RKO (cell line): Measurements from ENCODE around the gene CACNA2D3.
A peak's percentile ranks its signal among the peaks of the same experiment; 100 is the strongest.

Experiments used
- DNase-seq: peaks from one replicate; pipeline ENCODE4 v3.0.0-alpha.2; 2016; ENCODE audit warnings: low spot score

Gene CACNA2D3

DNA sequence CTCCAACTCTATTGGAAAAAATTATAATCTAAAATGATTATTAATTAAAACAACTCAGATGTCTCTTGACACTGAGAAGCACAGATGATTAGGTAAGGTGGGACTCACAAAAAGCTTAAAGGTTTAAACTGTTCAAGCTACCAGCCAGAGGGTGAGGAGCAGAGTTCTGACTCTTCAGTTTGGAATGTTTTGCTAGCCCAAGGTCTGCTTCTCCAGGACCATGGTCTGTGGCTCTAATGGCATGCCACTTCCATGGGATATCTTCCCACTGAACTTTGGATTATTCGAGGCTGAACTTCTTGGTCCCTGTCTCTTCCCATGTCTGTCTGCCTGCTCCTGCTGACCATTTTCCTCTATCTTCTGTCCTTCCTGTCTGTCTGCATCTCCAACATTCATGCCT lies 49.2 kb downstream of the CACNA2D3 start:
- DNase-seq: no peak

DNA sequence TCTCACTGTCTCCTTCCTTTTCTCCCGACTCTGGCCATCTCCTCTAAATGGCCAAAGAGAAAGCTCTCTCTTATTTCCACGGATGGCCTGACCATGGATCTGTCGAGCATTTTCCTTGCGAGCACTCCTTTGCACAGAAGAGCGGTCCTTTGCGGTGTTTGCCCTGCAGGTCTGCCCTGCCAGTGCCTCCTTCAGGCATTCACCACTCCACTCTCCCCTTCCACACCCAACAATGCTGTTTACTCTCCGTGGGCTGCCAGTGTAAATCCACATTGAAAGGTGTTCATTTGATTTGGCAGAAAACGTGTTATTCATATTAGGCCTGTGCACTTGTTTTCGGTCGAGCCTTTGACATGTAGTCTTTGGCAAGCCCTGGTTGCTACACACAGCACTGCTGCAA lies 49.6 kb downstream of the CACNA2D3 start:
- no peak for DNase-seq

- no peak for DNase-seq
These were observed 51.0 kb downstream of the CACNA2D3 start for GRCh38 chr3:54173371-54173770.

- DNase-seq: no peak
These were observed 53.8 kb downstream of the CACNA2D3 start for GRCh38 chr3:54176106-54176505.

- no peak for DNase-seq
These were observed 55.5 kb downstream of the CACNA2D3 start for GRCh38 chr3:54177816-54178215.

DNA sequence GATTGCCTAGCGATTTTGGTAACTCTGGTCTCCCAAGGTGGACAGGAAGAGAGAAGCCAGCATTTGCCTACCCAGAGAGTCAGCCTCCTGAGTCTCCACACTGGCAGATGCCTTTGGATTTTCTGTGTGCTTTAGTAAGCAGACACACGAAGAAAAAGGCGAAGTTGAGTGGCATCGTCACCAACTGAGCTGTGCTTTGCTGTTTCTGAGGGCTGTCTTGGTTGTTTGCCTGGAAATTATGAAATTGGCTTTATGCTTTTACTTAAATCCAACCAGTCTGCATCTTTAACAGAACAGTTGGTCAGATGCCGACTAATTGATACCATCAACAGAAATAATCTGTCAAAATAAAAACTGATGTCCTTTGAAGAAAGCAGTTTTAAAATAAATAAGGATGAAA lies 56.0 kb downstream of the CACNA2D3 start:
- DNase-seq: no peak

GRCh38 chr3:54180921-54181320 lies 58.6 kb downstream of the CACNA2D3 start:
- DNase-seq: no peak

- DNase-seq: no peak
These were observed 59.9 kb downstream of the CACNA2D3 start for GRCh38 chr3:54182242-54182641.

DNA sequence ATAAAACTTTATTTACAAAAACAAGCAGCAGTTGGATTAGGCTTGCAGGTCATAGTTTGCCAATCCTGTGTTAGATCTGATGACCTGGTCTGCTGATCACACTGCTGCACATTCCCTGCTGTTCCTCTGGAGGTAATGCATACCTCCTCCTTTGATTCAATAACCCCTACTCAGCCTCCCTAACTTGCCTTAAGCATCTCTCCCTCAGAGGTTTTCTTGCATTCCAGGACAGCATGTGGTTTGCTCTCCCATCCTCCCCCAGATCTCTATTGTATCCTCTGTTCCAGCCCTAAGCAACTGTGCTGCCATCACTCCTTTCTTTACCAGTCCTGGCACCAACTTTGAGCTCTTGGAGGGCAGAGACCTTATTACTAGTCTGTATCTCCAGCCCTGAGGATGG lies 63.4 kb downstream of the CACNA2D3 start:
- DNase-seq: no peak

DNA sequence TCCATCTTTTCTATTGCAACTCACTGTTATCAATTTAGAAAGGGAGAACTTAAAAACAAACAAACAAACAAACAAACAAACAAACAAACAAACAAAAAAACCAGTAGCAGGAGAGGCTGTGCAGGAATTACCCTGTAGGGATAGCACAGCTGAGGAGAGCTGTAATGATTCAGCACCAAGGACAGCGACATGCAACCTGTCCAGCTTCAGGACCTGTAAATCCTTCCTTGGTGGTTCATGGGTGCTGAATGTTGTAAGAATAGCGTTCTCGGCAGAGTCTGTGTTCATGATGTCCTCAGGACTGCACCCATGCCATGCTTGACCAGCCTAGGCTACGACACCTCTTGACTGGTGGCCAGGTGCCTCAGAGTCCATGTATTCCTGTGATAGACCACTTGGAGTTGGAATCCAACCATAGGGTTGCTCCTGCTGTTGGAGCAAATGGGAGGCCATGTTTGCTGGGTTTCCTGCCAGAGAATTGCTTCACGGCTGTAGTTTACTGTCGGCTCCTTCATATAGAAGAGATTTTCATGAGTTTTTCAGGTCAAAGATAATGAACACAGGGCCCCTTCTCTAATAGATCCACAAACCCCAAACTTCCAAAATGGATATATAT lies 65.9 kb downstream of the CACNA2D3 start:
- peak; percentile 75 for DNase-seq

GRCh38 chr3:54191220-54191619 lies 68.9 kb downstream of the CACNA2D3 start:
- DNase-seq: no peak

DNA sequence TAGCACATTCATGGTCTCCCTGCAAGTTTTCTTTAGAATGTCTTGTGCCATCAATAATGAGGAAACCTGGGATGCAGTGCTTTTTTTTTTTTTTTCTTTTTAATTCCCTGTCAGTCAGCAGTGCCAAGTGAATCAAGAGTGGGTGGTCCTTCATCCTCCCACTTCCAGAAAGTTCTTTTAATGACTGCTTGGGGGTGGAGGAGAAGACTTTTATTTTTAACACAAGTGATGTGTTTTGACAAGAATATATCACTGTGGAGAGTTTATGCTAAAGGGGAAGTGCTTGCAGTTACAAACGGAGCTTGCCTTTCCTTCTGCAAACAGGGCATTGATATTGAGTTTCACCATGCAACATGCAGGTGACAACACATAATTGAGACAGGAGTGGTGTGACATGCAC lies 69.7 kb downstream of the CACNA2D3 start:
- no peak for DNase-seq

DNA sequence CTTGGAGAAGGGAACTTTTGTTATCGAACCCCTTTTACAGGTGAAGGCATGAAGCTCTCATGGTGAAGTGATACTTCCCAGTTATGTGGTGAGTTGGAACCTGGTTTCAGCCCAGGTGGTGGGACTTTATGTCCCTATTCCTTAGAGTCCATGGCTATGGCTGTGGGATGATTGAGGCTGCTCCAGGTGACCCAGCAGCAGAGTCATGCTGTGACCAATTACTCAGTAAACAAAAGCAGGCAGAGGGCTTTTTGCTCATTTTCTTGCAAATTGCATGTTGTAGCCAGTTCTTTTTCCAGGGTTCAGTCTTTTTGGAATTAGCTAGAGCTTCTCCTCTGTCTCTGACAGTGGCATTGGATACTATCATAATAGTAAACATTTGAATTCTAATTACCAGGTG lies 70.7 kb downstream of the CACNA2D3 start:
- no peak for DNase-seq

- no peak for DNase-seq
These were observed 74.1 kb downstream of the CACNA2D3 start for GRCh38 chr3:54196360-54196991.

DNA sequence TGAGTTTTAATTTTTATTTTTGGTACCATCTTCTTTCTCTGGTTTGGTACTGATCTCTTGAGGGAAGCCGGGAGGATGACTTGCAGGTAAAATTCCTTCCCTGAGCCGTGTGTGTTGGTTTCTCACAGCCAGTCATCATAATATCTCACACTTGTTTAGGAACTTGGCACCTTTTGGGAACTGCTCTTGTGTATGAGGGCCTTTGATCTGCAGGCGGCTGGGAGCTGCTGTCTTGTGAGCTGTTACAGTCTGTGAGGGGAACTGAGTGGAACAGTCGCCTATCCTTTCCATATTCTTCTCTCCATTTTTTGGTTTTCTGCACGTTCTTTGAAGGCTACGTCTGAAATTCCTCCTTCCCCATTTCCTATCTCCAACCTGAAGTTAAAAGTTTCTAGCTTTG lies 75.2 kb downstream of the CACNA2D3 start:
- no peak for DNase-seq

DNA sequence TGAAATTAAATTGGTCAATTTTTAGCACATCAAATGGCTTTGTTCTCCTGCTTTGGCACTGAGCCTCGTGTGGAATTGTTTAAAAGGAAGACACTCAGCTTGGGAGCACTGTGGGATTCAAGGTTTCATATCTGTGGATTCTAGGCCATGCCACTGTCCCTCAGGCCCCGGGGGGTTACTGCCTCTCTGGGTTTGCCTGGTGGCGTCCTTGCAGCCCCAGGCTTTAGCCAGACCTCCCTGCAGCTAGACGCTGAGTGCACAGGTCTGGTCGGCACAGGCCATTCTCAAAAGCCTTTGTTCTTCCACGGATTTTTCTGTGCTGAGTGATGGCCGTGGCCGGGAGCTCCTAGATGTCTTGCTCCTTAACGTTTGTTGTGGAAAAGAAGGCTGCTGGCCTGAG lies 76.2 kb downstream of the CACNA2D3 start:
- DNase-seq: no peak

DNA sequence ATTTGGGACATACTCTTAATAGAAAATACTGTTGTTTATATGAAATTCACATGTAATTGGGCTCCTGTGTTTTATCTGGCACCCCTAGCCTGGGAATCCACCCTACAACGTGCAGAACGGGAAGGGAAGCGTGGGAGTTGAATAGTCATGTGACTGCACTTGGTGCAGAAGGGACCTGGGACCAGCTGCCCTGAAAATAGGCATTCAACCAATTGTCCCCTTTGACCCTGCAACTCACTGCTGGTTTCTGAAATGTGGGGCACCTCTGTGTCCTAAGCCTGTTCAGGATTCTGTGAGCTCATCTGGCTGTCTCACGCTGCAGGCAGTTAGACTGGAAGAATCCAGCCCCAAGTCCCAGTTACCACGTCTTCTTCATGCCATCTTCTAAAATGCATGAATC lies 79.7 kb downstream of the CACNA2D3 start:
- DNase-seq: no peak

DNA sequence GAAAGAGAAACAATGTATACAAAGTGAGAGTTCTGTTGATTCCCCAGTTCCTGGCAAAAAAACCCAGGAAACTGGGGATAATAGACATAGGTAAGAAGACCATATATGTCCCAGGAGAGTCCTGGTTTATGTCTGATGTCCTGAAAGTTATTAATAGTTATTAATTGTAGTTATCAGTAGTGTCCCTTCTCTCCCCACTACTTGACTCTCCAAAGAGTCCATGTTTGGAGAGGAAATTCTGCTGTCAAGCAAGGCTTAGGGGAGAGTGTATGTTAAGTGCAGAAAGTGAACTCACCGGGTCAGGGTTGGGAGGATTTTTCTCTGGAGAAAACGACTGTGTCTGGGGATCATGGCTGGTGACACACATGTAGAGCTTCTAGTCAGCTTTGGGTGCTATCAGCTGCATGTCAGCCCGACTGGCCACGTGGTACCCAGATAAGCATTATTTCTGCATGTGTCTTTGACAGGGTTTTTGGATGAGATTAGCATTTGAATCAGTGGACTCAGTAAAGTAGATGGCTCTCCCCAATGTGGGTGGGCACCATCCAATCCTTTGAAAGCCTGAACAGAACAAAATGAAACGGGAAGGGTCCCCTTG lies 80.4 kb downstream of the CACNA2D3 start:
- DNase-seq: no peak

- peak; percentile 14 for DNase-seq
These were observed 84.5 kb downstream of the CACNA2D3 start for GRCh38 chr3:54206874-54207273.

GRCh38 chr3:54211097-54211496 lies 88.7 kb downstream of the CACNA2D3 start:
- DNase-seq: no peak

DNA sequence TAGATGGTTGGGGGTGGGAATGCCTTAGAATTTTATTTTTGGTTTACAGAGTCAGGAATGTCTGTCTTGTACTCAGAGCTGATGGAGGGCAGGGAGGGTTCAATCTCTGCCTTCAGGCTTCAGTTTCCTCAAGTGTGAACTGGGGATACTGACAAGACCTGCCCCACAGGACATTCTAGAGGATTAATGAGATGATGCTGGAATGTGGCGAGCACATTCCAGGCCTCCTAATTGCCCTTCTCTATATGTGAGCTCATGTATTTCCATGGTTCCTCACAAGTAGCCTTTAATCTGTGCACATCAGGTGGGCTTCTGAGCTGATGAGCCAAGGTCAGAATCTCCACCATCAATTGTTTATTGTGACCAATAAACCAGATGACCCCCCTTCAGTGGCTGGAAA lies 90.4 kb downstream of the CACNA2D3 start:
- no peak for DNase-seq

- no peak for DNase-seq
These were observed 91.6 kb downstream of the CACNA2D3 start for GRCh38 chr3:54213907-54214306.

DNA sequence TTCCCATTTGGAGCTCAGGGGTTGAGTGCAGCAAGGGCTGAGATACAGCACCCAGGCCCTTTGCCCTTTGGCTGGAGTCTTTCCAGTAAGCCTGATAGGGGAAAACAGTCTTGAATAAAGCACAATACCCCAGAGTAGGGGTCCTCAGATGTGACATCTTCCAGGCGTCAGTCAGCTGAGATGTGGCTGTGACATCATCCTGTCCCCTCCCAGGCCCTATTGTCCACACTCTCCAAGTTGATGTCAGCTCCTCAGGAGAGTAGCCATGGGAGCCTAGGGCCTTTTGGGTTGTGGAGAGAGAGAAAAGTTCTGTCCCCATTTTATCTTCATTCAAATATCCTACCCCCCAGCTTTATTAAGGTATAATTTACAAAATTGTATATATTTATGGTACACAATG lies 92.5 kb downstream of the CACNA2D3 start:
- no peak for DNase-seq

DNA sequence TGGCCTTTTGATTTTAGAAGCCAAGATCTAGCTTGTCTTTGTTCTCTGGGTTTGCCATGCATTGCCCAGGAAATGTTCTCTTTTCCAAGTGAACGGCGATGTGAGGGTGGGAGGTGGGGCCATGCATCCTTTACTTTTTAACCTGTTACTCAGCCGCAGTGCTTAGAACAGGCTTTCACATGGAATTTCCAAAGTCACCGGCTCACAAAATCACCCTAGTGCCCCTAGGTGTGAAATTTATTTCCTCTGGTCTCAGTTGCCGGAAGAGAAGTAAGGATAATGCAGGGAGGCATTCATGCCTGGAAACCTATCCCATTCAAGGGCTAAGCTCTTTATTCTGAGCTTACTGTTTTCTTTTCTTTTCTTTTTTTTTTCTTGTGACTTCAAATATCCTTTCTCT lies 93.2 kb downstream of the CACNA2D3 start:
- no peak for DNase-seq
